HG02678 (cell line): ENCODE measurements around the gene LRBA.
"Not testable (repeated sequence)": the region's sequence is repeated elsewhere in the genome, so short reads cannot be mapped to it uniquely, and the experiment has no call there.

Source experiments
- ATAC-seq: cut with Tn5 transposase; IDR thresholded peaks from one replicate; pipeline ENCODE4 v1.9.1; 2021; ENCODE audit warnings: mild to moderate bottlenecking, moderate library complexity; ENCODE audit not compliant: unreplicated experiment

LRBA gene

GRCh38 chr4:151015459-151016347, 619 bp upstream of the LRBA start:
- ATAC-seq: peak; percentile 77

GRCh38 chr4:151013944-151014343, 1.1 kb downstream of the LRBA start:
- no peak for ATAC-seq

- no peak for ATAC-seq
Observed at GRCh38 chr4:151013491-151013890, 1.6 kb downstream of the LRBA start.

- ATAC-seq: no peak
Observed at GRCh38 chr4:151012820-151013219, 2.3 kb downstream of the LRBA start.

- no peak for ATAC-seq
Observed at GRCh38 chr4:151012376-151012775, 2.7 kb downstream of the LRBA start.

- ATAC-seq: no peak
Observed at GRCh38 chr4:151004222-151004621, 10.9 kb downstream of the LRBA start.

GRCh38 chr4:151000747-151001429, 14.2 kb downstream of the LRBA start:
- ATAC-seq: no peak

- no peak for ATAC-seq
Observed at GRCh38 chr4:150999086-150999485, 16.0 kb downstream of the LRBA start.

GRCh38 chr4:150997141-150997540, 17.9 kb downstream of the LRBA start:
- ATAC-seq: no peak

GRCh38 chr4:150994721-150995120, 20.4 kb downstream of the LRBA start:
- no peak for ATAC-seq

- ATAC-seq: not testable (repeated sequence)
Observed at GRCh38 chr4:150993577-150993976, 21.5 kb downstream of the LRBA start.

- no peak for ATAC-seq
Observed at GRCh38 chr4:150990993-150991392, 24.1 kb downstream of the LRBA start.

- ATAC-seq: no peak
Observed at GRCh38 chr4:150990250-150990649, 24.8 kb downstream of the LRBA start.

GRCh38 chr4:150988238-150988637, 26.8 kb downstream of the LRBA start:
- ATAC-seq: no peak

- no peak for ATAC-seq
Observed at GRCh38 chr4:150987204-150987603, 27.9 kb downstream of the LRBA start.

- peak; percentile 70 for ATAC-seq
Observed at GRCh38 chr4:150986085-150986484, 29.0 kb downstream of the LRBA start.

- no peak for ATAC-seq
Observed at GRCh38 chr4:150983851-150984250, 31.2 kb downstream of the LRBA start.

GRCh38 chr4:150982557-150983233, 32.4 kb downstream of the LRBA start:
- ATAC-seq: no peak

- no peak for ATAC-seq
Observed at GRCh38 chr4:150978738-150979575, 36.1 kb downstream of the LRBA start.

GRCh38 chr4:150976478-150977118, 38.5 kb downstream of the LRBA start:
- no peak for ATAC-seq
